HepG2 (cell line): ENCODE measurements around the gene NOTCH3. TPM values are rescaled to one million over a fixed set of nuclear protein-coding genes. Genes with fewer than 3 reads are reported as not detected.

Source experiments
- BATF2 ChIP-seq: sonication (generic); formaldehyde crosslinking; IDR thresholded peaks from 2 replicates; pipeline ENCODE4 v1.8.0; 2022; ENCODE audit warnings: mild to moderate bottlenecking, missing genetic modification reagents, moderate library complexity
- KAT8 ChIP-seq: IDR thresholded peaks from 2 replicates; pipeline ENCODE4 v1.6.1; 2016; ENCODE audit warnings: missing genetic modification reagents, missing compliant biosample characterization
- RFX3 ChIP-seq: IDR thresholded peaks from 2 replicates; pipeline ENCODE4 v1.6.1; 2016; ENCODE audit warnings: missing biosample characterization, missing genetic modification reagents
- THAP9 ChIP-seq: sonication (generic); formaldehyde crosslinking; IDR thresholded peaks from 2 replicates; pipeline ENCODE4; 2020; ENCODE audit warnings: missing genetic modification reagents, mild to moderate bottlenecking, borderline replicate concordance
- TSC22D2 ChIP-seq: sonication (generic); formaldehyde crosslinking; IDR thresholded peaks from 2 replicates; pipeline ENCODE4 v1.5.1; 2020; ENCODE audit warnings: missing genetic modification reagents, mild to moderate bottlenecking, borderline replicate concordance
- ZBTB37 ChIP-seq: sonication (generic); formaldehyde crosslinking; IDR thresholded peaks from 2 replicates; pipeline ENCODE4 v1.4.0; 2020; ENCODE audit warnings: mild to moderate bottlenecking, missing genetic modification reagents
- ZNF367 ChIP-seq: sonication (generic); formaldehyde crosslinking; IDR thresholded peaks from 2 replicates; pipeline ENCODE4 v1.4.0; 2020; ENCODE audit warnings: missing genetic modification reagents, borderline replicate concordance
- ZNF503 ChIP-seq: sonication (generic); formaldehyde crosslinking; IDR thresholded peaks from 2 replicates; pipeline ENCODE4 v1.4.0; 2020; ENCODE audit warnings: missing genetic modification reagents
- ZNF513 ChIP-seq: sonication (generic); formaldehyde crosslinking; conservative IDR thresholded peaks from 2 replicates; pipeline ENCODE4 v1.5.0; 2020; ENCODE audit warnings: missing genetic modification reagents
- ZNF558 ChIP-seq: sonication (generic); formaldehyde crosslinking; IDR thresholded peaks from 2 replicates; pipeline ENCODE4 v1.9.0; 2022; ENCODE audit warnings: mild to moderate bottlenecking, missing genetic modification reagents, borderline replicate concordance
- ZNF646 ChIP-seq: sonication (generic); formaldehyde crosslinking; IDR thresholded peaks from 2 replicates; pipeline ENCODE4 v1.9.0; 2021; ENCODE audit warnings: mild to moderate bottlenecking, missing genetic modification reagents
- ZNF720 ChIP-seq: sonication (generic); formaldehyde crosslinking; IDR thresholded peaks from 2 replicates; pipeline ENCODE4 v1.4.0; 2020; ENCODE audit warnings: missing genetic modification reagents
- ZNF891 ChIP-seq: sonication (generic); formaldehyde crosslinking; IDR thresholded peaks from 2 replicates; pipeline ENCODE4 v1.5.0; 2020; ENCODE audit warnings: mild to moderate bottlenecking, missing genetic modification reagents
- polyA plus RNA-seq, 8 experiments: library from polyadenylated mRNA; depleted of rRNA in 3 of 8; stranded (reverse) in 7 of 8; unstranded in 1 of 8; fragments of >200 nt; fragmentation: Illumina TruSeq in 4 of 8; extraction: Trizol in 4 of 8; gene quantifications; 2 replicates each; pipeline versions ENCODE4 v1.2.1 to v1.2.3, GENCODE V29; 2011 to 2016; ENCODE audit warnings: low read depth in 4 of 8, missing spikeins in 1 of 8, mixed read lengths in 1 of 8; ENCODE audit not compliant: insufficient read depth in 1 of 8
- total RNA-seq, 5 experiments: library from RNA; depleted of rRNA; stranded (reverse); fragments of >200 nt; fragmentation: Illumina TruSeq; extraction: Trizol; gene quantifications; 2 replicates each; pipeline ENCODE4 v1.2.3, GENCODE V29; 2016; ENCODE audit warnings: low read depth in 1 of 5

Gene NOTCH3
- total and polyA plus RNA-seq, 2 of the 13 experiments (the other 11 are each of a cell fraction or from before 2014, with no cell fraction given): 0.09 to 0.28 TPM

GRCh38 chr19:15124572-15125231 is 76.1 kb downstream of the NOTCH3 start (continued):
- TF ChIP-seq ZBTB37 (CRISPR knock-in tag): no peak
- TF ChIP-seq TSC22D2 (CRISPR knock-in tag): no peak
- no peak for TF ChIP-seq ZNF503 (CRISPR knock-in tag)
- no peak for TF ChIP-seq ZNF891 (CRISPR knock-in tag)
- TF ChIP-seq THAP9: peak; percentile 93
- TF ChIP-seq ZNF367 (CRISPR knock-in tag): no peak
- TF ChIP-seq ZNF558 (CRISPR knock-in tag): no peak
- no peak for TF ChIP-seq BATF2
- no peak for TF ChIP-seq ZNF513 (CRISPR knock-in tag)
- TF ChIP-seq ZNF646 (CRISPR knock-in tag): no peak
- TF ChIP-seq RFX3 (CRISPR knock-in tag): no peak
- no peak for TF ChIP-seq ZNF720
- TF ChIP-seq KAT8 (CRISPR knock-in tag): no peak
